DMS153 (cell line): Measurements from ENCODE around the gene BMAL1.
A peak's percentile ranks its signal among the peaks of the same experiment; 100 is the strongest.
"Not testable (repeated sequence)": the region's sequence is repeated elsewhere in the genome, so short reads cannot be mapped to it uniquely, and the experiment has no call there.

Experiments used
- DNase-seq: peaks from one replicate; lab custom pipeline; 2025; lab: John Stamatoyannopoulos, UW

BMAL1 gene

GRCh38 chr11:13277768-13278608 lies at the start of gene BMAL1:
Gene BMAL1, plus strand, starts transcription at chr11:13277790. Its CDS starts 76,519 bp downstream, at chr11:13354309.
- no peak for DNase-seq

- DNase-seq, result no peak
These were observed 49.0 kb upstream of the BMAL1 start for GRCh38 chr11:13228572-13228971.

GRCh38 chr11:13229136-13229535 lies 48.5 kb upstream of the BMAL1 start:
- no peak for DNase-seq

GRCh38 chr11:13229711-13230318 lies 47.8 kb upstream of the BMAL1 start:
- DNase-seq, result no peak

- no peak for DNase-seq
These were observed 44.3 kb upstream of the BMAL1 start for GRCh38 chr11:13233173-13233745.

- no peak for DNase-seq
These were observed 41.7 kb upstream of the BMAL1 start for GRCh38 chr11:13235895-13236294.

- DNase-seq, result no peak
These were observed 41.0 kb upstream of the BMAL1 start for GRCh38 chr11:13236626-13237025.

GRCh38 chr11:13237761-13238160 lies 39.8 kb upstream of the BMAL1 start:
- DNase-seq, result no peak

- no peak for DNase-seq
These were observed 38.6 kb upstream of the BMAL1 start for GRCh38 chr11:13238879-13239514.

- no peak for DNase-seq
These were observed 35.0 kb upstream of the BMAL1 start for GRCh38 chr11:13242564-13242963.

GRCh38 chr11:13247606-13248296 lies 29.8 kb upstream of the BMAL1 start:
- DNase-seq, result no peak

- no peak for DNase-seq
These were observed 28.4 kb upstream of the BMAL1 start for GRCh38 chr11:13249177-13249576.

- DNase-seq, result no peak
These were observed 27.6 kb upstream of the BMAL1 start for GRCh38 chr11:13249992-13250391.

GRCh38 chr11:13251966-13252365 lies 25.6 kb upstream of the BMAL1 start:
- no peak for DNase-seq

GRCh38 chr11:13252438-13252837 lies 25.2 kb upstream of the BMAL1 start:
- no peak for DNase-seq

GRCh38 chr11:13256216-13256615 lies 21.4 kb upstream of the BMAL1 start:
- no peak for DNase-seq

GRCh38 chr11:13258061-13258460 lies 19.5 kb upstream of the BMAL1 start:
- DNase-seq, result not testable (repeated sequence)

- no peak for DNase-seq
These were observed 18.7 kb upstream of the BMAL1 start for GRCh38 chr11:13258855-13259254.

GRCh38 chr11:13259374-13259773 lies 18.2 kb upstream of the BMAL1 start:
- DNase-seq, result no peak

GRCh38 chr11:13260201-13260962 lies 17.2 kb upstream of the BMAL1 start:
- DNase-seq, result peak; percentile 38

GRCh38 chr11:13260963-13261588 lies 16.5 kb upstream of the BMAL1 start:
- DNase-seq, result no peak
